Hepatocyte (in vitro differentiated cells): ENCODE data around the gene PPM1F.

Experiments
- CTCF ChIP-seq: fragments of 200-600 bp; sonication (generic); IDR thresholded peaks from 2 replicates; pipeline ENCODE4 v1.5.1; 2016; ENCODE audit warnings: antibody characterized with exemption, mild to moderate bottlenecking; ENCODE audit not compliant: poor library complexity
- EZH2 ChIP-seq: fragments of 200-600 bp; sonication (generic); IDR thresholded peaks from 2 replicates; pipeline ENCODE4 v1.6.1; 2016; ENCODE audit warnings: antibody characterized with exemption, mild to moderate bottlenecking, borderline replicate concordance
- EZH2phosphoT487 ChIP-seq: fragments of 200-600 bp; sonication (generic); IDR thresholded peaks from one replicate; pipeline ENCODE4 v1.6.1; 2018; ENCODE audit warnings: antibody characterized with exemption, mild to moderate bottlenecking, low read depth, moderate library complexity; ENCODE audit not compliant: unreplicated experiment, severe bottlenecking

GRCh38 chr22:21991304-21991596 lies 38.6 kb upstream of the PPM1F start:
- no peak for TF ChIP-seq CTCF
- no peak for TF ChIP-seq EZH2phosphoT487
- no peak for TF ChIP-seq EZH2
